Left forelimb (tissue), 1 donor: ENCODE measurements around the gene ZSWIM6.

ENCODE experiments used
- DNase-seq: peaks from one replicate; pipeline ENCODE4 v3.0.0-alpha.2; 2018; ENCODE audit warnings: low spot score

The ZSWIM6 gene

GRCh38 chr5:61331407-61332357 is at the start of gene ZSWIM6:
TSS of gene ZSWIM6 (plus strand) at chr5:61332258. CDS start at chr5:61332273, 15 bp downstream.
- peak; percentile 100 for DNase-seq

GRCh38 chr5:61283471-61283870 is 48.6 kb upstream of the ZSWIM6 start:
- DNase-seq = no peak

GRCh38 chr5:61285531-61285930 is 46.5 kb upstream of the ZSWIM6 start:
- no peak for DNase-seq

- no peak for DNase-seq
Observed at GRCh38 chr5:61286446-61287132, 45.5 kb upstream of the ZSWIM6 start.

- DNase-seq = no peak
Observed at GRCh38 chr5:61287474-61287873, 44.6 kb upstream of the ZSWIM6 start.

GRCh38 chr5:61289241-61289640 is 42.8 kb upstream of the ZSWIM6 start:
- no peak for DNase-seq

- no peak for DNase-seq
Observed at GRCh38 chr5:61289669-61290306, 42.3 kb upstream of the ZSWIM6 start.

- DNase-seq = no peak
Observed at GRCh38 chr5:61290791-61291210, 41.3 kb upstream of the ZSWIM6 start.

- DNase-seq = no peak
Observed at GRCh38 chr5:61292062-61292657, 39.9 kb upstream of the ZSWIM6 start.

- DNase-seq = no peak
Observed at GRCh38 chr5:61293071-61293470, 39.0 kb upstream of the ZSWIM6 start.

- no peak for DNase-seq
Observed at GRCh38 chr5:61293873-61294272, 38.2 kb upstream of the ZSWIM6 start.

GRCh38 chr5:61295365-61295764 is 36.7 kb upstream of the ZSWIM6 start:
- DNase-seq = no peak

- no peak for DNase-seq
Observed at GRCh38 chr5:61298066-61298465, 34.0 kb upstream of the ZSWIM6 start.

GRCh38 chr5:61298580-61298979 is 33.5 kb upstream of the ZSWIM6 start:
- no peak for DNase-seq

GRCh38 chr5:61299261-61299681 is 32.8 kb upstream of the ZSWIM6 start:
- no peak for DNase-seq

- no peak for DNase-seq
Observed at GRCh38 chr5:61301341-61302199, 30.5 kb upstream of the ZSWIM6 start.

- no peak for DNase-seq
Observed at GRCh38 chr5:61302200-61302563, 29.9 kb upstream of the ZSWIM6 start.

GRCh38 chr5:61303346-61303745 is 28.7 kb upstream of the ZSWIM6 start:
- no peak for DNase-seq

GRCh38 chr5:61304590-61305381 is 27.3 kb upstream of the ZSWIM6 start:
- DNase-seq = no peak

- DNase-seq = no peak
Observed at GRCh38 chr5:61306531-61307131, 25.4 kb upstream of the ZSWIM6 start.
